A673 (cell line): Measurements from ENCODE around the gene GREB1L.

Experiments used
- EZH2 ChIP-seq: fragments of 200-600 bp; sonication (generic); IDR thresholded peaks from 2 replicates; pipeline ENCODE4 v1.6.1; 2017; ENCODE audit warnings: borderline replicate concordance, low read depth, mild to moderate bottlenecking, mixed read lengths, antibody characterized with exemption, low read length; ENCODE audit not compliant: poor library complexity, severe bottlenecking
- TF ChIP-seq, protein P1 (sequence below): fragments of 300-800, 200-600 bp; sonication (generic); conservative IDR thresholded peaks from 2 replicates; pipeline ENCODE4 v1.5.1; 2017; ENCODE audit warnings: low read depth, mild to moderate bottlenecking, antibody characterized with exemption, low read length, moderate library complexity, mixed read lengths

GRCh38 chr18:21499997-21500396 is 258.0 kb downstream of the GREB1L start:
- TF ChIP-seq, protein P1, sequence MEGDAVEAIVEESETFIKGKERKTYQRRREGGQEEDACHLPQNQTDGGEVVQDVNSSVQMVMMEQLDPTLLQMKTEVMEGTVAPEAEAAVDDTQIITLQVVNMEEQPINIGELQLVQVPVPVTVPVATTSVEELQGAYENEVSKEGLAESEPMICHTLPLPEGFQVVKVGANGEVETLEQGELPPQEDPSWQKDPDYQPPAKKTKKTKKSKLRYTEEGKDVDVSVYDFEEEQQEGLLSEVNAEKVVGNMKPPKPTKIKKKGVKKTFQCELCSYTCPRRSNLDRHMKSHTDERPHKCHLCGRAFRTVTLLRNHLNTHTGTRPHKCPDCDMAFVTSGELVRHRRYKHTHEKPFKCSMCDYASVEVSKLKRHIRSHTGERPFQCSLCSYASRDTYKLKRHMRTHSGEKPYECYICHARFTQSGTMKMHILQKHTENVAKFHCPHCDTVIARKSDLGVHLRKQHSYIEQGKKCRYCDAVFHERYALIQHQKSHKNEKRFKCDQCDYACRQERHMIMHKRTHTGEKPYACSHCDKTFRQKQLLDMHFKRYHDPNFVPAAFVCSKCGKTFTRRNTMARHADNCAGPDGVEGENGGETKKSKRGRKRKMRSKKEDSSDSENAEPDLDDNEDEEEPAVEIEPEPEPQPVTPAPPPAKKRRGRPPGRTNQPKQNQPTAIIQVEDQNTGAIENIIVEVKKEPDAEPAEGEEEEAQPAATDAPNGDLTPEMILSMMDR: no peak
- no peak for TF ChIP-seq EZH2
